Skin epidermis (tissue), 12 donors: ENCODE data around the gene PON3.

Experiments
- H3K27ac ChIP-seq, 21 experiments: fragments of 200-600 bp; sonication (generic) in 11 of 21; one replicate each; pipeline ENCODE4 v1.5.0; 2020; ENCODE audit warnings: mild to moderate bottlenecking in 3 of 21, inconsistent platforms in 2 of 21, moderate library complexity in 2 of 21
- H3K4me3 ChIP-seq, 7 experiments: fragments of 200-600 bp; sonication (generic) in 2 of 7; one replicate each; pipeline ENCODE4 v1.5.0; 2020; ENCODE audit warnings: inconsistent platforms in 2 of 7, mild to moderate bottlenecking in 2 of 7, moderate library complexity in 1 of 7

Gene PON3

GRCh38 chr7:95317966-95318365 is 78.2 kb downstream of the PON3 start:
- Histone ChIP-seq H3K4me3 (no peak overlapping the region), H3K27ac (no peak overlapping the region)

- H3K27ac ChIP-seq = no peak overlapping the region
Measured at GRCh38 chr7:95317546-95317945, 78.6 kb downstream of the PON3 start.

GRCh38 chr7:95316588-95316987 is 79.6 kb downstream of the PON3 start:
- Histone ChIP-seq H3K4me3 (no peak overlapping the region), H3K27ac (no peak overlapping the region)

More at GRCh38 chr7:95317546-95317945, 78.6 kb downstream of the PON3 start:
- no peak overlapping the region for H3K4me3 ChIP-seq

- Histone ChIP-seq H3K4me3 (no peak overlapping the region), H3K27ac (no peak overlapping the region)
Measured at GRCh38 chr7:95312561-95312960, 83.6 kb downstream of the PON3 start.

GRCh38 chr7:95311389-95311788 is 84.8 kb downstream of the PON3 start:
- H3K4me3 ChIP-seq = no peak overlapping the region
- H3K27ac ChIP-seq = no peak overlapping the region

GRCh38 chr7:95309951-95310350 is 86.2 kb downstream of the PON3 start:
- no peak overlapping the region for H3K27ac ChIP-seq
- H3K4me3 ChIP-seq = no peak overlapping the region
